ENCODE results near the gene AQP6.

DNA sequence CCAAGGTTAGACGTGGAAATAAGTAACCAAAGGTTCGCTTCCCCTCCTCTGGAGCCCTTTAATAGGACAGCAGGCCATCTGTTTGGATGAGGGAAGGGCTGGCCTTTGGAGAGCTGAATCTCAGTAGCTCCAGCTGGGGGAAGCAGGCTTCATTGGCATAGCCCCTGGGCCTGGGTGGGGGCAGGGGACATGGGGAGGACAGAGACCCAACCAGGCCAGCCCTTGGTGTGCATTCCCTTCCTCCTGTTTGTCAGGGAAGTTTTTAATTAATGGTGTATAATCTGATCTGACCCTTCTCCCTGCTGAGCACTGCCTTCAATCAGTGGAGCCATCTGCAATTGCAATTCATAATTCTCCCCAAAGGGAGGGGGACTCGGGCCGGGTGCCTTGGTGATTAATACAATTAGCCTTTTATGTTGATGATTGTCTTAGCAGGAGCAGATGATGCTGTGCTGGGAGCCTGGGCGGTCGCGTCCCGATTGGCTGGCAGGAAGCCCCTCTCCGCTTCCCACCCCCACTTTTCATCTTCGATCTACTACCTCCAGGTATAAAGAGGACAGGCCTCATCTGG, 6.4 kb downstream of the AQP6 start:
- no peak for TF ChIP-seq EP300 (IDR thresholded peaks at IDR 0.05)
- no peak for TF ChIP-seq POLR2A (IDR thresholded peaks at IDR 0.05)

All from stomach (tissue), 4 donors.